GM12872 (cell line): ENCODE data around the gene DENND1A.

Experiments used
- CTCF ChIP-seq: IDR thresholded peaks from 3 replicates; pipeline ENCODE4 v1.5.1; 2011; ENCODE audit warnings: low read depth, mild to moderate bottlenecking, low read length, moderate library complexity; ENCODE audit not compliant: insufficient read depth

The DENND1A gene

GRCh38 chr9:123775289-123776284 is 154.3 kb downstream of the DENND1A start:
- no peak for TF ChIP-seq CTCF

- no peak for TF ChIP-seq CTCF
These were observed 156.1 kb downstream of the DENND1A start for GRCh38 chr9:123773783-123774182.

- no peak for TF ChIP-seq CTCF
These were observed 157.0 kb downstream of the DENND1A start for GRCh38 chr9:123772967-123773366.

- TF ChIP-seq CTCF = no peak
These were observed 157.6 kb downstream of the DENND1A start for GRCh38 chr9:123772374-123772773.

GRCh38 chr9:123771690-123772089 is 158.2 kb downstream of the DENND1A start:
- no peak for TF ChIP-seq CTCF

GRCh38 chr9:123769719-123770118 is 160.2 kb downstream of the DENND1A start:
- TF ChIP-seq CTCF = no peak

GRCh38 chr9:123763910-123764588 is 165.9 kb downstream of the DENND1A start:
- no peak for TF ChIP-seq CTCF
